HG03039 (cell line): ENCODE measurements around the gene MTERF4.
A peak's percentile ranks its signal among the peaks of the same experiment; 100 is the strongest.

ENCODE experiments used
- ATAC-seq: cut with Tn5 transposase; IDR thresholded peaks from one replicate; pipeline ENCODE4 v1.9.1; 2021; ENCODE audit warnings: mild to moderate bottlenecking, moderate library complexity; ENCODE audit not compliant: unreplicated experiment

Gene MTERF4, protein sequence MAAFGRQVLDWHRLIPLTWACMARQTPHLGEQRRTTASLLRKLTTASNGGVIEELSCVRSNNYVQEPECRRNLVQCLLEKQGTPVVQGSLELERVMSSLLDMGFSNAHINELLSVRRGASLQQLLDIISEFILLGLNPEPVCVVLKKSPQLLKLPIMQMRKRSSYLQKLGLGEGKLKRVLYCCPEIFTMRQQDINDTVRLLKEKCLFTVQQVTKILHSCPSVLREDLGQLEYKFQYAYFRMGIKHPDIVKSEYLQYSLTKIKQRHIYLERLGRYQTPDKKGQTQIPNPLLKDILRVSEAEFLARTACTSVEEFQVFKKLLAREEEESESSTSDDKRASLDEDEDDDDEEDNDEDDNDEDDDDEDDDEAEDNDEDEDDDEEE

DNA sequence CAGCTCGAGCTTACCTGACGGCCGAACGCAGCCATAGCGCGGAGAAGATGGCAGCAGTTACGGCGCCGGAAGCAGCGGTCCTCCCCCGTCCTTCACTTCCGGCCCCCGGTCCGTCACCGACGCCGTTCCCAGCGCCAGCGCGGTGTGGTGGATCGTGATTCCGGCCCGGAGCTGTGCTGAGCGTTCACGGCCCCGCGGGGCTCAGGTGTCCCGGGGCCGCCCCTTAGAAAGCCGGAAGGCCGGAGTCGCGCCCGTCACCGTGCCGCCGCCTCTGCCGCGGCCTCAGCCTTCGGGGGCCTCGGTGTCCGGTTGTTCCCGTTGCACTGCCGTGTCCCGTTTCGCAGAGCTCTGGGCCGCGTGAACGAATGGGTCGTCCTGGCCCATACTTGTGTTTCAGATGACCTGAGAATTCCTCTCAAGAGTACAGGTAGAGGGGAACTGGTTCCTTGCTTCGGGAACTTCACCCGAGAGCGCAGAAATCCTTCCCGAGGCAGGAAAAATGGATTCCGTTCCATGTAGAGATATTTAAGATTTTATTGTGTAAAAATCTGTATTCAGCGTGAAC lies at the start of gene MTERF4:
MTERF4 (minus strand) TSS at position 49 of the 565 bp plus-strand sequence; CDS start at position 35, 14 bp downstream.
- peak; percentile 85 for ATAC-seq

DNA sequence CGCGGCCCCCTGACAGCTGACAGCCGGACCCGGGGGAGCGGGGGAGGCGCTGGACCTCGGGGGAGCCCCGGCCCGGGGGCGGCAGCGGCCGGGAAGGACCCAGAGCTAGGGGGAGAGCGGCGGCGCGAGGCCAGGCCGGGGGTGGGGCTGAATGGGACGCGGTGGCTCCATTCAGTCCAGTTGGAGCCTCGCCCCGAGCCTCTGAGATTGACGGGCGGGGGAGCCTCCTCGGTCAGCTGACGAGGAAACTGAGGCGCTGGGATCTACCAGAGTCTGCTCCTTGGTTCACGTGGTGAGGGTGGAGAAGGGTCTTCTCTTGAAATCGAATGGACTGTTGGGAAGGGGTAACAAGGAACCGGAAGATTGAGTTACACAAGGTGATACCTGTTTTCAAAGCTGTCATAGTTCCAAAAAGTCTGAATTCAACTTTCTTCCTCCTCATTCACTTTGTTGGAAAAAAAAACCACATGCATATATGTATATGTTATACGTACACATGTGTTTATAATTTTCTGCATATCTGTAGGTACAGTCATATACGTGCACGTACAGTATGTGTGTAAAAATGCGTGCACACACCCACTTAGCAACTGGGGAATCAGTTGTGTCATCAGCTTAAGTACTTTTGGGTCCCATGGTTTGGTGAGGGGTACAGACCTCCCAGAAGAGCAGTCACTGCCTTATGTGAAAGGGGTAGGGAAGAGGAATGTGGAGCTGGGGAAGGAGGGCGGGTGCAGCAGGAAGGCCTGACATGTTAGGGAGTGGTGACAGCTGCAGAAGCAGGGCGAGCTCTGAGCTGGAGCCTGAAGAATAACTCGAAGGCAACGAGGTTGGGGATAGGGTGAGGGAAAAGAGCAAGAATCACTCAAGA lies 48.8 kb upstream of the MTERF4 start:
- ATAC-seq: no peak

DNA sequence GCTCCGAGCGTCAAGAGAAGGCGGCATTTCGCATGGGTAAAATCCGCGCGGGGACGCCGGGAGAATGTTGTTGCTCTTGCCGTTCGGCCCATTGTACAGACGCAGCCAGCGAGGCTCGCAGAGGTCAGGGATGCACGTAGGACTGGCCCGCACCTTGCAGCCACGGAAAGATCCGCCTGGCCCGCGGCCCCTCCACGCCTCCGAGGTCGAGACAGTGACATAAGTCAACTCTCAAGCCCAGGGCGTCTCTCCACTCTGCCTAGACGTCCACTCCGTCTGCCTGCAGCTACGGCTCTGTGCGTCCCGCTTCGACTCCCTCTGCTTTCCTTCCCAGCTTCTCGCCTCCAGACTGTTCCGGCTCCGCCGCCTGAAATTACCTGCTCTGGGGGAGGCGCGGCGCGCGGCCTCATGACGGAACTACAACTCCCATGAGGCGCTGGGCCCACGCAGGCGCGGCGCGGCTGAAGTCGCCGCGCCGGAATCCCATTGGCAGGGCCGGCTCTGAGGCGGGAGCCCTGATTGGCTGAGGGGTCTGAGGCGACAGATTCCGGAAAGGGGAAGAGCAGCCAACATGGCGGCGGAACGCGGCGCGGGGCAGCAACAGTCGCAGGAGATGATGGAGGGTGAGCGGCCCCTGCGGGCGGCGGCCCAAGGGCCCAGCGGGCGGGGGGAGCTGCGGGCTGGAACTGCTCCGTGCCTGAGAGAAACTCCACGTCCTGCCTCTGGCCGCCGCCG lies 48.0 kb upstream of the MTERF4 start, which contains the start of gene PPP1R7:
PPP1R7 (plus strand) TSS at position 543 of the 735 bp plus-strand sequence; CDS start at position 572, 29 bp downstream.
- peak; percentile 69 for ATAC-seq

DNA sequence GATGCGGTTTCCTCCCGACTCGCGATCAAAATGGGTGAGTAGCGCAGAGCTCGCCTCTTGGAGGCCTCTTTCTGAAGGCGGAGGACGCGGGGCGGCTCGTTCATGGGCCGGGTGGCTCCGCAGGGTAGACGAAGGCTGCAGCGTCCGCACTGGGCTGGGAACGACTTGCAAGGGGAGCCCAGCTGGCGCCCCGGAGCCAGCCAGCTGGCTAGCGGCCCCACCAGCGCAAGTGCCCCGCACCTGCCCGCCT lies 47.5 kb upstream of the MTERF4 start:
- ATAC-seq: peak; percentile 3

GRCh38 chr2:241148891-241149674 lies 47.0 kb upstream of the MTERF4 start, which contains the start of gene PASK:
Gene PASK, minus strand, starts transcription at chr2:241149472. Its CDS starts 6,440 bp downstream, at chr2:241143032.
- ATAC-seq: peak; percentile 65

DNA sequence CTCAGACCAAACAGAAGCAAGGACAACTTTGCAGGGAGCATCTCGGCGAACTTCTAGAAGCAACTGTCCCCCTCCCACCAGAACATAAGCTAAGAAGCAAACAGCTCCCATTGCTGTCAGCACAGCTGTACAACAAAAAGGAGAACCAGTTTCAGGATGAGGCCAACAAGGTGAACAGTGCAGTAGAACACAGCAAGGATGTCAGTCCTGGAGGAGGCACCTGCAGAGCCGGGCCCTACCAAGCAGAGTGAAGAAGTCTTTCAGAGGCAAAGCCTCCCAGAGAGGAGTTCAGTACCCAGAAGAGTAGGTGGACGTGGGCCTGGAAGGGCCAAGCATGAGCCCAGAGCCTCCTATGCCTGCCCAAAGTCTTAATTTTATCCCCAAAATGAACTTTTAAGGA lies 46.2 kb upstream of the MTERF4 start:
- ATAC-seq: no peak

- ATAC-seq: no peak
Measured at GRCh38 chr2:241147336-241147735, 45.2 kb upstream of the MTERF4 start.

DNA sequence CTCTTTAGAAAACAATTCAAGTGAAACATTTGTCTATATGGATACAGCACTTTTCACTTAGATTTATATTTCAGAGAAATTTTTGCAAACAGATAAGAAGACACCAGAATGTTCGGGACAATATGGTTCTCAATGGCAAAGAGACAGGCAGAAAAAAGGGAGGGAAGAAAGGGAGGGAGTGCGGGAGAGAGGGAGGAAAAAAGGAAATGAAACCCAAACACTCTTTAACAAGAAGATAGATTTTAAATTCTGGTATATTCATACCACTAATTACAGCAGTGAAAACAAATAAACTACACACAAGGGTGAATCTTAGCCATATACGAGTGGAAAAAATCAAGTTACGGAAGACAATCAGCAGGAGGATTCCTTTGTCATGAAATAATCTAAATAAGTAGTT lies 44.2 kb upstream of the MTERF4 start:
- no peak for ATAC-seq

DNA sequence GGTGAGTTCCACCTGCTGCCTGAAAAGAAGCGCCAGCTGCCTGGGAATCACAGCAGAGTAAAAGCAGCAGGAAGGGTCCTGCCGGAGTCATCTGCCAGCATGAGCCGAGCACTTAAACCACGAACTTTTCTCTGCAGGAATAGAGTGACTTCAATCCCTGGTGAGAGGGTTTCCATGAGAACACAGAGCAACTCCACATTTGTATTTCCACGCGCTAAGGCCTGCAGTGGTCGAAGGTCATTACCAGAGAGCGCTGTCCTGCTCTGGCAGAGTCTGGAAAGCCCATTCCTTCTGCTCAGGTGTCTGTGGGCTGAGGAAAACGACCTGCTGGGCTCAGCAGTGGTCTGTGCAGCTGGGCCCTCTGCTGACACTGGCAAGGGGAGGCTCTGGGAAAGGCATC lies 40.5 kb upstream of the MTERF4 start:
- ATAC-seq: no peak

DNA sequence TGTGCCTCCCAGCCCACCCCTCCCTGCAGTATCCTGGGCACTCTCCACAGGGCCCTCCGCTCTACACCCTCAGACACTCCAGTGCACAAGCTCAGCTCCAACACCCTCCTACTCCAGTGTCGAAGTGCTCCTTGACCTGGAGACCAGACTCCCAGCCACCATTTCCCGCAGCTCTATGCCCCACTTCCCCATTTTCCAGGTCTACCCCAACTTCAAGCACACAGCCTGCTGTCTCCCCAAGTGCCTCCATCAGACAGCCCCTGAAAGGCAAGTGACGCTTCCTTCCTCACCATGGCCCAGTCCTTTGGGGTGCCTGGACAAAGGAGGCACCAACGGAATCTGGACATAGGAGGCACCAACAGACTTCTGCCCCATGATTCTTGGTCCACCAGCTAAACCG lies 40.0 kb upstream of the MTERF4 start:
- ATAC-seq: no peak

DNA sequence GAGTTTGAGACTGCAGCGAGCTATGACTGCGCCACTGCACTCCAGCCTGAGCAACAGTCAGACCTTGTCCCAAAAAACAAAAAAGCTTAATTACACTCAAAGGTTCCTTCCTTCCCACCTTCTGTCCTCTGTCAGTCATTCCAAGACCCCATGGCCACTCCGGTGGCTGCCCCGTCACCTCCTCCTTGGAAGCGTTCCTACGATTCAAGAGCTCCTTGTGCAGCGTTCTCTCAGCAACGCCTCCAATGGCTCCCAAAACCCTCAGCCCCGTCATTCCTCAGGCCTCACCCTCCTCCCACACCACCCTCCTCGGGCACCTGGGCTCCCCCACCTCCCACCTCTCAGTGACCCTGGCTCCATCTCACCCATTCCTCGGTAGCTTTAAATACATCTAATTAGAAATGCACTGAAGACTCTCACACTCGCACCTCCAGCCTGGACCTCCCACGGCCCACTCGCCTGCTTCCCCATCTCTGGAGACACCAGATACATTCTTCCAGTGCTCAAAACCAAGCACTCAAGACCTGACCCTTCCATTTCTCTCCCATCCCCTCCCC lies 39.2 kb upstream of the MTERF4 start:
- no peak for ATAC-seq

DNA sequence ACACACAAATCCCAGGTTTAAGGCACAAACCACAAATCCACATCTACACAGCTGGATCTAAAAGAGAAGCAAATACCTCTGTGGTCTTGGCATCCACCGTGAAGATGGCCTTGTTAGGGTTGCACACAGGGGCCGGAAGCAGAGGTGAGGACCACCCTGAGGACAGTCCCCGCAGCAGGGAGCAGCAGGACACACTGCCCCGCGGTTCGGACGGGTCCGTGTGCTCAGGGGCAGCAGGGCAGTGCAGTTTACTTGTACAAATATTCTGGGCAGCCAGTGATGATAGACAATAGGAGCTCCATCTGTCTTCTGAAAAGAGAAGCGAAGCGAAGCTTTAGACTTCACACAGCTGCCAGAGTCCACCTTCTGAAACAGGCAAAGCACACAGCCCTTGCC lies 38.4 kb upstream of the MTERF4 start:
- ATAC-seq: no peak

- no peak for ATAC-seq
Measured at GRCh38 chr2:241139531-241140444, 37.7 kb upstream of the MTERF4 start.

- ATAC-seq: no peak
Measured at GRCh38 chr2:241138471-241138870, 36.4 kb upstream of the MTERF4 start.

- no peak for ATAC-seq
Measured at GRCh38 chr2:241137276-241138190, 35.4 kb upstream of the MTERF4 start.

DNA sequence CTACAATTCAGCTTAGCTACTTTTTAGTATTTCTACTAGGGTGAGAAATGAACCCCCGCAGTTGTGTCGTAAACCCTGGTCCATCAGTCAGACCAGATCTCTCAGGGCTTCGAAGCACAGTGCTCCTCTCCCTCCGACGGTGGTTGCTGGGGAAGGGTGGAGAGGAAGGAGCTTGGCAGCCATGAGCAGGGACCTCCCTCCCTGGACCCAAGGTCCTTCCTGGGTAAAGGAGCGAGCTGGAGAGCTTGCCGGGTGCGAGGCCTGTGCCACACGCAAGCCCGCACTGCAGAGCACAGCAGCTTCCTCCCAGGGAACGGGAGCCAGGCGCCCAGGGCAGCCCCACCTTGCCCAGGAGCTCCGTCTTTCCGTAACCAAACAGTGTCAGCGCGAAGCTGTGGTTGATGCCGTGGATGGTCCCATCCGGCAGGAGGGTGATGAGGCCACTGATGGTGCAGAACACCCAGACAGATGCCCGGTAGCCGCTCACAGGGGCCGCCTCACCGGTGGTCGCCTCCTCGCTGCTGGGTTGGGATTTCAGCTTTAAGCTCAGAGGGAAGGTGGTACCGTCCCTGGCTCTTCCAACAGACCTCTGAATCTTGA lies 34.7 kb upstream of the MTERF4 start:
- no peak for ATAC-seq

DNA sequence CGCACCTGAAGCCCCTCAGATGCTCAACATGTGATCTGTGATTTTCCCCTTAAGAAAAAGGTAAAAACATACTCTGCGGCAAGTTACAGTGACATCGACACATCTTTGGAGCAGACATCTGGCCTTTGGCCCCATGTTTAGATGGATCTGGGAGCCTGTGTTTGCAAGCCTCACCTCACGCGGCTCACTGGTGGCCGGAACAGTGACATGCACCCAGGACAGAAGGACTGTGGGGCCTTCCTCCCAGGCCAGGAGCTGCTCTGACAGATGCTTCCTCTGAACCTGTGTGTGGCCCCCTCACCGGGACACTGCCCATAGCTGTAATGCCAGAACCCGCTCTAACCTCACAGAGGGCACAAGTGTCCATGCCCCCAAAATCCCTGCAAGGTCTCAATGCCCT lies 34.1 kb upstream of the MTERF4 start:
- no peak for ATAC-seq
